Measurements from ENCODE around the gene PCBP2.

PCBP2 gene

GRCh38 chr12:53459097-53459496 is 7.2 kb downstream of the PCBP2 start:
- no peak for TF ChIP-seq CTCF (IDR thresholded peaks at IDR 0.05)

- TF ChIP-seq CTCF (IDR thresholded peaks at IDR 0.05): no peak
These were observed 9.2 kb downstream of the PCBP2 start for GRCh38 chr12:53461059-53461458.

DNA sequence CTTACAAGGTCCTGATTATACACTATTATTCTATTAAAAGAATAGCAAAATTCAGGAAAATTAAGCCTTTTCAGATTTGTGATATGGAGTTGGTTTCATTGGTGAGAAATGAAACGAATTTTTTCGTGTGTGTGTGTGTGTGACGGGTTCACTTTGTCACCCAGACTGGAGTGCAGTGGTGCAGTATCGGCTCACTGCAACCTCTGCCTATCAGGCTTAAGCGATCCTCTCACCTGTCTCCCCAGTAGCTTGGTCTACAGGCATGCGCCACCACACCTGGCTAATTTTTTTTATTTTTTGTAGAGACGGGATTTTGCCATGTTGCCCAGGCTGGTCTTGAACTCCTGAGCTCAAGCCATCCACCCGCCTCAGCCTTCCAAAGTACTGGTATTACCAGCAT is 9.7 kb downstream of the PCBP2 start:
- TF ChIP-seq CTCF (IDR thresholded peaks at IDR 0.05): no peak

GRCh38 chr12:53462935-53463334 is 11.0 kb downstream of the PCBP2 start:
- no peak for TF ChIP-seq CTCF (IDR thresholded peaks at IDR 0.05)

DNA sequence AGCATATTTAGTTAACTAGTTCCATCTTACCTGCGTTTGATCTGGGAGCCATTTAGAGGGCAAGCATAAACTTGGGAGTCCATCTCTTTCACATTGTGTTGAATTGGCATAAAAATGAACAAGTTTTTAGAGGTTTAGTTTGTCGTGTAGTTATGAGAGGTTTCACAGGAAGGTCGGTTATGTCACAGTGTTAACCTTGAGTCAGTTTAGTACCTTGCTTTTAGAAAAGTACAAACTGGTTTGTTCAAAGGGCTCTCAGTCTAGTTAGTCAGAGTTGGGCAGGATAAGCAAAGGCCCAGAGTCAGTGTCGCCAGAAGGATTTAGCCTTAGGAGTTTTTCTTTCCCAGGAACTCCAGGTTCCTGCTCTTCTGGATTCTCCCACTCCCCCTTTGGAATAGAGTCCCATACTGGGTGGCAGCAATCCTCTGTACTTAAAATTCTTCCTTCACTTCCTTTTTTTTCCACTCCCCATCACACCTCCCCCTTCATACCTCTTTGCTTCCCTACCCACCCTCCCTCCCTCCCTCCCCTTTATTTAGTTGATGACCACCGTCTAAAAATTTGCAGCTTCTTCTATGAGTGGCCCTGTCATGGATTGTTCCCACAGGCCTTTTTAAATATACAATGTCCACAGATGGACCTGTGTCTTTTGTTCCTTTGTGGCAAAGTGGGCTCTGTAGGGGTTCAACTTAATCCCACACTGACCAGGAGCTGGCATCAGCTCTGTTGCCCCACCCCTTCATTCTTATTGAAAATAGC is 12.1 kb downstream of the PCBP2 start:
- TF ChIP-seq CTCF (IDR thresholded peaks at IDR 0.05): no peak

DNA sequence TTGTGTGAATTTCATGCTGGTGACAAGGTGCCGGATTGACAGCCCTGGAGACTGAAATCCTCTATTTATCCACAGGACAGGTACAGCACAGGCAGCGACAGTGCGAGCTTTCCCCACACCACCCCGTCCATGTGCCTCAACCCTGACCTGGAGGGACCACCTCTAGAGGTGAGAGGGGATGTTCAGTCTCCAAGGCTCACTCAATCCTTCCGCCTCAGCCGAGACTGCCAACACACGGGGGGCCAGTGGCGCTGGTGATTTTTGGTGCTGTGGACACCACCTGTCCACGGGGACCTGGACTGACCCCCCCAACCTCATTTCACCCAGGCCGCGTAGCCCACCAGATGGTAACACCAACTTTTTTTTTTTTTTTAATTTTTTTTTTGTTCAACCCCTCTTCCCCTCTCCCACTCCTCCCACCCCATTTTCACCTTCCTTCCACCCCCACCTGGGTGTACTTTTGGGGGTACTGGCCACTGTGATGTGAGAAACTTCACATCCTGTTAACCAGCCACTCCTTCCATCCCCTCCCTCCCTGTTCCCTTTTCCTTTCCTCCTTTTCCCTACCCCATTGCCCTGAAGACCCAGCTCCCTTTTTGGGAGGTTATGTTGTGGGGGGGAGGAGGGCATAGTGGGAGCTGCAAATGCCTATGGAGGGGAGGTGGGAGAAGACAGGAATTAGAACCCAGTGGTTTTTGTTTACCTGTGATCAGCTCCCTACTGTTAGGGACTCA is 12.9 kb downstream of the PCBP2 start:
- TF ChIP-seq CTCF (IDR thresholded peaks at IDR 0.05): no peak

GRCh38 chr12:53465679-53466078 is 13.8 kb downstream of the PCBP2 start:
- TF ChIP-seq CTCF (IDR thresholded peaks at IDR 0.05): no peak
